Heart left ventricle (tissue), 13 donors: ENCODE data around the gene ENDOD1.

ENCODE experiments used
- POLR2A ChIP-seq, 2 donors: fragments of 450-650 bp; IDR thresholded peaks; one replicate each; pipeline ENCODE4 v1.6.1; 2017; ENCODE audit warnings: antibody characterized with exemption in 2 of 2, mild to moderate bottlenecking in 2 of 2, moderate library complexity in 2 of 2
- TF ChIP-seq, protein P1 (sequence below), 12 donors: fragments of 200-600 bp; sonication (generic) in 4 of 12; IDR thresholded peaks; one replicate each; pipeline versions ENCODE4 v1.5.0 to v1.8.0; 2018 to 2022; ENCODE audit warnings: antibody characterized with exemption in 12 of 12, mild to moderate bottlenecking in 5 of 12
- donor health status: ischemic (EF 13 %, LVEDD 7.1; RV severe dilation, severe dysfunction).
- donor health status: DM: no; HTN: yes; CAD: no.
- donor health status: DM: no; HTN: no; CAD: no.
- donor health status: ischemic (EF 25% LVEDD 6.9; RV normal size, moderate dysfunction).
- donor health status: ischemic (EF 25% LVEDD 5.7; RV mildly dilated, moderate dysfunction).
- donor health status: ischemic (EF 35%, LVEDD 5.7; RV mildly dilated, moderate dysfunction).
- donor health status: nonischemic (EF 11% LVEDD 7.7; RV severe dilation, severe dysfunction).
- donor health status: DM: yes; HTN: yes; CAD: no.
- donor health status: PGD.
- donor health status: ischemic (EF 29% LVEDD 5.4; RV normal size, mild dysfunction).
- donor health status: nonischemic (EF 23%, LVEDD 6.1; RV moderate dilation, normal function).

DNA sequence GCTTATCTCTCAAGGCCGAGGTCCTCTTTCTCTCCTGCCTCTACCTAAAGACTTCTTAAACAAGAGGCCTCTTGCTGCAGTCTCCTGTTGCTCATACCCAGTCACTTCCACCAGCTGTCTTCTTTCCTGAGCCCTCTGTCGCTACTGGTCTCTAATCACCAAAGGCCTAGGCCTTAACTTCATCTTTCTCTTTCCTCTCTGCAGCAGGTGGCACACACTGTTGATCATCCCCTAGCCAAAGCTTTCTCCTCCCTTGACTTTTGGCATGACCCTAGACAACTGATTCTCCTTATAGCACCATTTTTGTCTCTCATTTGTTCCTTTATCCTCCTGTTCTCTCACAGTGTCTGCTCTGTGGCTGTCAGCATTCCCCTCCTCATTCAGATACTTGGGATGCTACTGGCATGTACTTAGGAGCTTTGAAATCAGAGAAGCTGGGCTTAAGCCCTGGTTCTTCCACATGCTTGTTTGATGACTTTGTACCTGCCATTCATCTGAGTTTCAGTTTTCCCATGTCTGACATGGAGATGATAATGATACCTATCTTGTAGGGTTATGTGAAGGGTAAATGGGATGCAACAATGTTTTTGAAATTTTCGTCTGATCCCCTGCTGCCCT, 22.4 kb downstream of the ENDOD1 start:
- TF ChIP-seq, protein P1, sequence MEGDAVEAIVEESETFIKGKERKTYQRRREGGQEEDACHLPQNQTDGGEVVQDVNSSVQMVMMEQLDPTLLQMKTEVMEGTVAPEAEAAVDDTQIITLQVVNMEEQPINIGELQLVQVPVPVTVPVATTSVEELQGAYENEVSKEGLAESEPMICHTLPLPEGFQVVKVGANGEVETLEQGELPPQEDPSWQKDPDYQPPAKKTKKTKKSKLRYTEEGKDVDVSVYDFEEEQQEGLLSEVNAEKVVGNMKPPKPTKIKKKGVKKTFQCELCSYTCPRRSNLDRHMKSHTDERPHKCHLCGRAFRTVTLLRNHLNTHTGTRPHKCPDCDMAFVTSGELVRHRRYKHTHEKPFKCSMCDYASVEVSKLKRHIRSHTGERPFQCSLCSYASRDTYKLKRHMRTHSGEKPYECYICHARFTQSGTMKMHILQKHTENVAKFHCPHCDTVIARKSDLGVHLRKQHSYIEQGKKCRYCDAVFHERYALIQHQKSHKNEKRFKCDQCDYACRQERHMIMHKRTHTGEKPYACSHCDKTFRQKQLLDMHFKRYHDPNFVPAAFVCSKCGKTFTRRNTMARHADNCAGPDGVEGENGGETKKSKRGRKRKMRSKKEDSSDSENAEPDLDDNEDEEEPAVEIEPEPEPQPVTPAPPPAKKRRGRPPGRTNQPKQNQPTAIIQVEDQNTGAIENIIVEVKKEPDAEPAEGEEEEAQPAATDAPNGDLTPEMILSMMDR (IDR thresholded peaks at IDR 0.05) = no peak
- no peak for TF ChIP-seq POLR2A (IDR thresholded peaks at IDR 0.05)
